HG03159 (cell line): Measurements from ENCODE around the gene MFAP3.
A peak's percentile ranks its signal among the peaks of the same experiment; 100 is the strongest.
"Not testable (repeated sequence)": the region's sequence is repeated elsewhere in the genome, so short reads cannot be mapped to it uniquely, and the experiment has no call there.

Experiments used
- ATAC-seq: cut with Tn5 transposase; IDR thresholded peaks from one replicate; pipeline ENCODE4 v1.9.1; 2021; ENCODE audit warnings: mild to moderate bottlenecking, moderate library complexity; ENCODE audit not compliant: unreplicated experiment

MFAP3 gene

GRCh38 chr5:154038707-154039457 lies at the start of gene MFAP3, which contains the start of gene FAM114A2:
MFAP3 (plus strand) TSS chr5:154038967; CDS start chr5:154049723, 10,756 bp downstream.
FAM114A2 (minus strand) TSS chr5:154038910; CDS start chr5:154034953, 3,957 bp downstream.
- peak; percentile 98 for ATAC-seq

DNA sequence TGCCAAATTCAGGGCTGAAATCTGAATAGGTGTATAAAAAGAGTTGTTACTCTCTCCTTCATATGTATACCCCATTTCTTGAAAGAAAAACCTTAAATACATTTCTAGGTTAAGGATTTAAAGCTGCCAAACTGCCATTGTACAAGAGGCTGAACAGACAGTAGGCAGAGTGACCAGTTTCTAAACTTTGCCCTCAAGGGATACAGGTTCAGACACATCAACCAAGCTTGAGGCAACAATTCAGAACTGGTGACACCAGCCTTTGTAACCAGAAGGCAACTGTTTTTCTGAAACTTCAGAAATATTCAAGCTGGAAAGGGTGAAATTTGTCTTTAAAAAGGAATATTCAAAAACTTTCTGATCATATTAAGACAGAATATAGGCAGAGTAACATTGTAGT lies 47.6 kb upstream of the MFAP3 start:
- ATAC-seq = no peak

DNA sequence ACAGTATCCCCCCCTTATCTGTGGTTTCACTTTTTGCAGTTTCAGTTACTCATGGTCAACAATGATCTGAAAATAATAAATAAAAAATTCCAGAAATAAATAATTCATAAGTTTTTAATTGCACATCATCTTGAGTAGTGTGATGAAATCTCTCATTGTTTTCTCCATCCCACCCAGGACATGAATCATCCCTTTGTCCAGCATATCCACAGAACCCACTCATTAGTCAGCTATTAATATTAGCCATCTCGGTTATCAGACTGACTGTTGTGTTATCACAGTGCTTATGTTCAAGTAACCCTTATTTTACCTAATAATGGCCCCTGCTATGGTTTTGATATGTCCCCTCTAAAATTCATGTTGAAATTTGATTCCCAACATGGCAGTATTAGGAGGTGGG lies 40.8 kb upstream of the MFAP3 start:
- ATAC-seq = no peak

GRCh38 chr5:153998768-153999167 lies 40.0 kb upstream of the MFAP3 start:
- ATAC-seq = no peak

DNA sequence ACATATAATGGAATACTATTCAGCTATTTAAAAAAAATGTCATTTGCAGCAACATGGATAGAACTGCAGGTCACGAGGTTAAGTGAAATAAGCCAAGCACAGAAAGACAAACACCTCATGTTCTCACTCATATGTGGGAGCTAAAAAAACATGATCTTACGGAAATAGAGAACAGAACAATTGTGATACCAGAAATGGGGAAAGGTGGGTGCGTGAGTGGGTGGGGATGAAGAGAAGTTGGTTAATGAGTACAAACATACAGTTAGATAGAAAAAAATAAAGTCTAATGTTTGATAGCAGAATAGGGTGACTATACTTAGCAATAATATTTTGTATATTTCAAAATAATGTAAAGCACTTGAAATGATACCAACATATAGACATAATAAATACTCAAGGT lies 38.8 kb upstream of the MFAP3 start:
- ATAC-seq = no peak

- no peak for ATAC-seq
Observed at GRCh38 chr5:154000703-154001102, 38.1 kb upstream of the MFAP3 start.

DNA sequence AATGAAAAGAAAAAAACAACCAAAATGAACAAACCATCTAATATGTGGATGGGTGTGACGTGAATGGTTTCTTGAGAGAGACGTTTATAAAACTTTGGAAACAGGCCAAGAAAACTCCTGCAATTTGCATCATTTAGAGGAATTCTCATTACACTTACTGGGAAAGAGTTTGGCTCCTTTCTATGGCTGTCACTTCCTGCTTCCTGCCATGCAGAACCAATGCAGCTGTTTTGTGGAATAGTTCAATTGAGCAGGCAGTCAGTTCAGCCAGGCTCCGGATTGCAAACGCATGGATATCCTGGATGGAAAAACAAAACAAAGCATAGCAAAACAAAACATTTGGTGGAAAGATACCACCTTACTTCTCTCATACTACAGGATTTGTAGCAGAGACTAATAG lies 36.7 kb upstream of the MFAP3 start:
- ATAC-seq = no peak

- ATAC-seq = no peak
Observed at GRCh38 chr5:154002511-154003020, 36.2 kb upstream of the MFAP3 start.

GRCh38 chr5:154005648-154006047 lies 33.1 kb upstream of the MFAP3 start:
- no peak for ATAC-seq

DNA sequence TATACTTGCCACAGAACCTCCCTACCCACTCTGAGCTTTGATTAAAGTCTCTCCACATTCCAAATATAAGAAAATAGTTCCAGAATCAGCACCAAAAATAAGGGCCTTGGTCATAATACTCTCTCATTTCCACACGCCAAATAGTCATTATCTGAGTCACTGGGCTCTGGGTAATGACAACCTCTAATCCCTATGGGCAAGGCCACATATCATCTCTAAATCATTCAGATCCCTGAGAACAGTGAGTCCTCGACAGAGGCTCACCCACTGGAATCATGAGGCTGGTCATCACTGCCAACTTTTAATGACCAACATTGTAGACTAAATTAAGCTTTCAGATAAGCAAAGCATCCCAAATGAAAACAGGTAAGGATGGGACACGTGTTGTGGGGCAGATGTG lies 28.1 kb upstream of the MFAP3 start:
- no peak for ATAC-seq

DNA sequence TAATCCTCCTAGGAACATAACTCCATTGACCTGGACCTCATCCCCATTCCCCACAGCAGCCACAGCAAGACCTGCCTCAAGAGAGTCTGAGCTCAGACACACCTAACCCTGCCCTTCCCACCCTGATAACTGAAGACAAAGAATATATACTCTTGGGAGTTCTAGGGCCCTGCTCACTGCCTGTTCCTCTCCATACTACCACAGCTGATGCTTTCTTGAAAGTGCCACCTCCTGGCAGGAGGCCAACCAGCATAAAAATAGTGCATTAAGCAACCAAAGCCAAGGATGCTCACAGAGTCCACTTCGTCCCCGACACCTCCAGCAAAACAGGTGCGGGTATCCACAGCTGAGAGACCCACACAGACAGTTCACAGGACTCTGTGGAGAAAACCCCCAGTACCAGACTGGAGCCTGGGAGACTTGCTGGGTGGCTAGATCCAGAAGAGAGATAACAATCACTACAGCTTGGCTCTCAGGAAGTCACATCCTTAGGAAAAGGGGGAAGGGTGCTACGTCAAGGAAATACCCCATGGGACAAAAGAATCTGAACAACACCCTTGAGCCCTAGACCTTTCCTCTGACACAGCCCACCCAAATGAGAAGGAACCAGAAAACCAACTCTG lies 23.6 kb upstream of the MFAP3 start:
- no peak for ATAC-seq

- not testable (repeated sequence) for ATAC-seq
Observed at GRCh38 chr5:154018919-154019318, 19.8 kb upstream of the MFAP3 start.

- no peak for ATAC-seq
Observed at GRCh38 chr5:154025951-154026350, 12.8 kb upstream of the MFAP3 start.

DNA sequence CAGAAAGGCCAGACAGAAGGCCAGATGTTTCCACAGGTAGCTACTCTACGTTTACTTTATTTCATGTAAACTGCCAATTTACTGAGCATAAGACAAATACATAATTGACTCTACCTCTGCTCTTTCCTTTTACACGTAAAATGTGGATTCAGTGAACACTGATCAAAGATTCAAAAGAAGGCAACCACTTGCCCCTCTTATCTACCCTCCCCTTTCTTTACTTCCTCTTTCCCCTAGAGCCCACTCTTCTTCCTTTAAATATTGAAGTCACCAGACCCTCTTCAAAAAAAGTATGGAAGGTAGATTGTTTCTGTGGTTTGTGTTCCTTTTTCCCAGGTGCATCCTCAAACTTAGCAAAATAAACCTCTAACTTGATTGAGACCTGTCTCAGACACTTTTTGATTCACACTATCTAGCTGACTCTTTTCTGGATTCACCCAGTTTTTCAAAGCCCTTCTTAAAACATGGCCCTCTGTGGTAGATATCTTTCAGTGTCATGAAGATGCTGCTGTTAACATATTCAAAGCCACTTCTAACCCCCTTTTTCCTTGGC lies 6.8 kb upstream of the MFAP3 start:
- ATAC-seq = no peak

- ATAC-seq = no peak
Observed at GRCh38 chr5:154034944-154035343, 3.8 kb upstream of the MFAP3 start.

DNA sequence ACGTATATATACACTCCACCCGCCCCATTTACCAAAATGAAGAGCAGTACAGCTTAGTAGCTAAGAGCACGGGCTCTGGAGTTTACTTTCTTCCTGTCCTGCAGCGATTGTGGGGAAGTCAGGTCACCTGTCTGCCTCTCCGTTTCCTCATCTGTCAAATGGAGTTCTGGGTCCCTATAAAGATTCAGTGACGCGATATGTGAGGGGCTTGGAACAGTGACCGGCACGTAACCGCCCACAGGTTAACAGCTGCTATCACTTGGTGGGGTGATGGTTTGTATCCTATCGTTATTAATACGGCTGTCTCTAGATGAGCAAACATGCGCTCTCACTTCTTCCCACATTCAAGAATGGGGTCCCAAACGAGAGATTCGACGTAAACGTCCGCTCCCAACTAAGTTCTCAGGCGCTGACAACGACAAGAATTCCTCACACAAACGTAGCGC lies 483 bp upstream of the MFAP3 start:
- ATAC-seq = peak; percentile 62

DNA sequence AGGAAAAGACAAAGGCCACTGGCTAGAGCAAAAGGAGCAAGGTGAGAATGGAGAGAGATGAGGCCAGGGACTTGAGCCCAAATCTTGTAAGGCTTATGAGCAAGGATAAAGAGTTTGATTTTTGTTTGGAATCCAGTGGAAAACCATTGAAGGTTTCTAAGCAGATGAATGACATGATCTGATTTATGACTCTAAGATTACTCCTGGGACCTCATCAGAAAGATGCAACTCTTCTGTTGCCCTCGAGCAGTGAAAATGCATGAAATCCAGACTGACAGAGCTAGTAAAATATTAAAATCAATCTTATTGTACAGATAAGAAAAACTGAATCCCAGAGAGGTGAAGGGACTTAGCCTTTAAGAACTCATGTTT lies 677 bp downstream of the MFAP3 start:
- ATAC-seq = no peak

- no peak for ATAC-seq
Observed at GRCh38 chr5:154042766-154043165, 4.0 kb downstream of the MFAP3 start.

DNA sequence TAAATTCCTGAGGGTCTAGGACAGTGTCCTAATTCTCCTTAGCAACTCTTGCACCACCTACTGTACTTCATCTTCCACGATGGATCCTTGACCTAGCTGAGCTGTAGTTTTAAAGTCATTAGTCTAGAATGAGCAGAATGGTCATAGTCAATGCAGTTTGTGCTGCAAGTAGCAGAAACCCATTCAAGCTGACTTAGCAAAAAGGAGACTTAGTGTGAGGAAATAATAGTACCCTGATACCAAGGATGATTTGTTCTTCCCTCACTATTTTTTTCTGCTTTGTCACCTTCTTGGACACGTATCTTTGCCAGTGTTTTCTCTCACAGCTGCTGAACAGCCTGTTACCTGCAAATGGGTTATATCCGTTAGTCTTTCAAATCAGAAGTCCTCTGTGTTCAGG lies 5.3 kb downstream of the MFAP3 start:
- no peak for ATAC-seq

- no peak for ATAC-seq
Observed at GRCh38 chr5:154044581-154044980, 5.8 kb downstream of the MFAP3 start.

DNA sequence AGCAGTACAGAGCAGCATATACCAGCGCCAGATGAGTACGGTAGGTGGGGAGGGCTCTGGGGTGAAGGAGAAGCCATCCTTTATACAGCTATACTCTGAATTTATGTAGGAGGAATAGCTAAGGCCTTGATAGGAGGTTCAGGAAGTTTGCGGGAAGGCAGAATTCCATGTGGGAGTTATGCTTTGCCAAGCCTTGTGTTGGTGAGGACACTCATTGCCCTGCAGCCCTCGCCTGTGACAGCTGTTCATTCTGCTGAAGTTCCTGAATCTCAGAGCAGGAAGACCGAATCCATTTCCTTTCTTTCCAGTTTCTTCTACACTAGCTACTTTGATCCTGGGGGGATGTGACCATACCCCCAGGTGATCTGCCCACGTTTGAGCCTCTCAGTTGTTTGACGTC lies 7.7 kb downstream of the MFAP3 start:
- ATAC-seq = no peak

- peak; percentile 54 for ATAC-seq
Observed at GRCh38 chr5:154047324-154047723, 8.6 kb downstream of the MFAP3 start.
